T-helper 2 cell (primary cell): ENCODE data around the gene GRXCR1.

ENCODE experiments used
- DNase-seq, 5 experiments: peaks; one replicate each; pipeline versions ENCODE4 v3.0.0 to v3.0.0-alpha.2; 2012 to 2022
- total RNA-seq, 2 donors: gene quantifications; one replicate each; lab custom pipeline; 2026; lab: John Stamatoyannopoulos, UW

The GRXCR1 gene
- 0 reads per million in 2 donors for total RNA-seq

DNA sequence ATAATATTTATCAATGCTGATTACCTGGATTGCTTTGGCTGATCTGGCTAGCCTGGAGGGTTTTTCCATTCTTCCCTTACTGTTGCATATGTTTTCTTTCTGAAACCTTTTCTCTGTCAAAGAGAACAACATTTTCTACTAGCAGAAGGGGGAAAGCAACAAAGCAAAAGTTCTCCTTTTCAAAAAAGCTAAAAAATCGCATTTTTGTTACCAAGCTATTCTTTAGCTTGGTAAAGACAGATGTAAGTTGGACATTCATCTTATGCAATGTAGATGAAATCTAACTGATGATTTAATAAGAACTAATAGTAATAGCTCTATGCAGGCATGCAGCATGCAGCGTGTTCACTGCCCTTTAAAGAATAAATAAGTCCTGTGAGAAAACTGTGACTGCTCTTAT is at the start of gene GRXCR1:
Gene GRXCR1, plus strand, starts transcription at position 301 of the 400 bp plus-strand sequence. CDS start 554 bp downstream, outside the sequence.
- DNase-seq: no peak

DNA sequence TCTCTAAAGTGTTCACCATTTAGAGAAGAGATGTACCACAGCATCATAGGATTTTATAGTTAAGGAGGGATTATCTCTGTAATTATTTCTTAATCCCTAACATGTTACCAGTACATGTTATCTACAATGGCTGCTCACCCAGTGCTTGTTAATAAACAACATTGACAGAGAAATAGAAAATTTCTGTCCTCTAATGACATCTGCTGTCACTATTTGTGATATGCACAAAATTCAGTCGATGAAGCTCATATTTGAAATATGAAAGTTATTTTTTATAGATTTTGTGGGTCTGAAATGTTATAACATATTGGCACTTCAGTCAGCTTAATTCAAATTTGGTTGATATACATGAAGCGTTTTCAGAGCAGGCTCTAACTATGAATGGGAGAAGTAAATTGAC is 48.8 kb upstream of the GRXCR1 start:
- DNase-seq: no peak

- no peak for DNase-seq
Measured at GRCh38 chr4:42844422-42845070, 48.0 kb upstream of the GRXCR1 start.

DNA sequence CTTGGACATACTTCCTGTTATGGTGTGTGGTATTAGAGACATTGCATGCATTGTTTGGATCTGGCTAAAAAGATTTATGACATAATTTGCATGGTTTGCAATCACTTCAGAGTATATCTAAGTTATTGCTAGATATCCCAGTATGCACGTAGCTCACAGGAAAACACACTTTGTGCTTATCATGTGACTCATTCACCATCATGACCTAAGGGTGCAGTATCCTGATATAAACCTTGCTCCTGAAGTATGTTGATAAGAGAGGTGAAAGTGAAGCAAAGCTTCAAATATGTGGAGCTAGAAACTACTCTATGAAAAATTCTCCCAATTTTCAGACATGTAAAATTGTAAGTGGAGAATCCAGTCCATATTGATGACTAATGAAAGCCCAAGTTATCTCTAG is 46.9 kb upstream of the GRXCR1 start:
- no peak for DNase-seq

DNA sequence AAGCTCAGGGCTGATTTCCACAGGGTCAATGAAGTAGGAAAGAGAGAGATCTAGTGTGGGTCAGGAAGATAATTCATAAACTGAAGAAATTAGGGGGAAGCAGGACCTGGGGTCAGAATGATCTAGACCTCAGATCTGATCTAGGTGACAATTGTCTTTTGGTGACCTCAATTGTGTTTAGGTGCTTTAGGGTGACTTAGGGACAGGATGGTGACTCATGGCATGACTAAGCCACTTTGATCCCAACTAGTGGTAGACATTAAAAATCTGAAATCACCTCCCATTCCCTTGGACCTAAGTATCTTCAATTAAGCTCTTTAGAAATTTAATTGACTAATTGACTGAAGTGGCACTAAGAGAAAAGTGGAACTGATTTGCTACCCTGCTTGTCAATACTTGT is 36.7 kb upstream of the GRXCR1 start:
- no peak for DNase-seq

- DNase-seq: peak in 4 of 5 experiments; percentile 3 to 49 (median 10)
Measured at GRCh38 chr4:42865572-42866189, 26.8 kb upstream of the GRXCR1 start.

DNA sequence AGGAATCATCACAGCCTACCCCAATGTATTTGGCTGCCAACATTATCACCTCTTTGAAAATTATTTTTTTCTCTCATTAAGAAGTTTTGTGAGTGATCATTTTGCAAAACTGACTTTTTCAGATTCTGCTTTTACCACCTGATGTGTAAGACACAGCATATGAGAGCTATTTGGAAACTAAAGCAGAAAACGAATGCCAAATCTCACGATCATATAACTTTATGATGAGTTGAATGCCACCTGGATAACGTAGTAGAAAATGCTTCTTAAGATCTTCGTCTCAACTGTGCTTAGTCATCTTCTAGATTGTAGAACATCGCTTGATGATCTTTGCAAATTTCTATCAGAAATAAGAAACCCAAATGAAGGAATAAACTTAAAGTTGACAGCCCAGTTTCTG is 21.3 kb upstream of the GRXCR1 start:
- DNase-seq: no peak

- DNase-seq: no peak
Measured at GRCh38 chr4:42871671-42872290, 20.7 kb upstream of the GRXCR1 start.

DNA sequence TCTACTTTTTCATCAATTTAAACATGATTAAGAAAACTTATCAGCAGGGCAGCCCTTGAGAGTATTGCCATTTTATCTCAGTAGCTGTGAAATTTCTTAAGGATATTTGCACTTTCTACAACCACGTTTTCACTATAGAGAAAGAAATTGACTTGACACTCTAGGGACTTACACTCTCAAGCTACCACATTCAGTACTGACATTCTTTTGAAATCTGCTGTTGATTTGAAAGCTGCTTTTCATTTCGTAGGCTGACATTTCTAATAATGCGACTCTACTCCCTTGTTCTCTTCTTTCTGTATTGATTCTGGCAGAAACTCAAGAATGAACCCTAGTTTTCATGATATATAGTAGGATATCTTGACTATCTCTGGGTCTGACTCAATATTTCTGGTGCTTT is 13.7 kb upstream of the GRXCR1 start:
- DNase-seq: no peak

DNA sequence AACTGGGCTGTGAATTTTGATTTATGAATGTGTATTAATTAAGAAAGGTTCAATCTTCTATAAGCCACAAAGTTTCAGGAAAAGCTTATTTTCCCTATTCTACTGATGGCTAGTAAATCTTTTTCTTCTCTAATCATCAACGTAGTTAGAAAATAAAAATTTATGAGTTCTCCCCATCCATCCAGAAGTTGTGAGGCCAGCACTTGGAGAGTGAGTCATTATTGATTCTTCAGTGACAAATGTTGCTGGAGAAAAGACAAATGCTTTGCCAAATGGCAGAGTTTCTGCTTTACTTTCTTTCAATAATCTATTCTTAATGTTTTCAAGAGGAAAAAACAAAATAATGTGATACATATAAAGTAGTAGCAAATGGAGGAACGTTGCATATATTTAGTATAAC is 11.3 kb upstream of the GRXCR1 start:
- no peak for DNase-seq

DNA sequence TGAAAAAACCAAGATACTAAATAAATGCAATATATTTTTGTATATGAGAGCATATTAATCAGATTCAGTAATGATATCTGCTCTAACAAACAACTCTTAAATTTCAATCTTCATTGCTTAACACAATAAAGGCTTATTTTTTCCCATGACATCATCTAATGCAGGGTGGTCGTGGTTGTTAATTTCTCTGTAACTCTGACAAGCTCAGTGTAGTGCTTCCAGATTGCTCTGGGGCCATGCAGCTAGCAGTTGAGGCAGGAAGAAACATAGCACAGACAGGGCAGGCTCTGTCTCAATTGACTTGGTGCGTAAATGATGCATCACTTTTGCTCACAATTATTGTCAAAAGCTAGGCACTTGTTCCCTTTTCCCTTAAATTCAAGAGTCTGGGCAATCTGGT is 869 bp upstream of the GRXCR1 start:
- no peak for DNase-seq

GRCh38 chr4:42895452-42895851 is 2.9 kb downstream of the GRXCR1 start:
- no peak for DNase-seq

- DNase-seq: no peak
Measured at GRCh38 chr4:42904986-42905385, 12.5 kb downstream of the GRXCR1 start.

DNA sequence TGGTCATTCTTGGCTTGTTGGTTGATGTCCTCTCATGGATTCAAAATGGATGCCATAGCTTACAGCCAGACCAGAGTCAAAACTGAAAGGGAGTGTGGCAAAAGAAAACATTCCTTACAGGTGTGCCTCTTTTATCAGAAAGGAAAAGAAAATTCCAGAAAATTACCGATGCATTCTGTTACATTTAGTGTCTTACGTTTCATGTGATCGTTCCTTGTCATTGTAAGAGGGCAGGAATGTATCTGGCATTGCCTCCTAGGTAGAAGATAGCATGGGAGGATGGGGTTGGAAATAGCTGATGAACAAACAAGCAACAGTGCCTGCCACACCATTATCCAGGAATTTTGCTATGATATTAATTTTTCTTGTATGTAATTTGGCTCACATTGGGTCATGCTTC is 13.1 kb downstream of the GRXCR1 start:
- no peak for DNase-seq

DNA sequence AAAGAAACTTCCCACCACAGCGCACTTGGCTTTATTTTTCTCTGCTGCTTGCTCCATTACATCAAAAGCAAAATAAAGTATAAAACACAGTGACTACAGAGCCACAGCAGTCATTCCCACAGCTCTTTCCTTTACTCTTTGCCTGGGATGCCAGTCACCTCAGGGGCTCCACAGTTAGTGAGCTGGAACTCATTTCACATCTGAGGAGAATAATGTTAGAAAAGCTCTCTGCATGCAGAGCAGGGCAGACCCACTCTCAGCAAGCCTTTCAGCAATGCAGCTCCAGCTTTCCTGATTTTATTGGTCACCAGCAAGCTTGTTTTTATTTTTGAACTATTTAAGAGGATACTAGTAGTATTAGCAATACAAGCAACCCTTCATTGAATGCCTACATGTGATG is 13.8 kb downstream of the GRXCR1 start:
- no peak for DNase-seq

DNA sequence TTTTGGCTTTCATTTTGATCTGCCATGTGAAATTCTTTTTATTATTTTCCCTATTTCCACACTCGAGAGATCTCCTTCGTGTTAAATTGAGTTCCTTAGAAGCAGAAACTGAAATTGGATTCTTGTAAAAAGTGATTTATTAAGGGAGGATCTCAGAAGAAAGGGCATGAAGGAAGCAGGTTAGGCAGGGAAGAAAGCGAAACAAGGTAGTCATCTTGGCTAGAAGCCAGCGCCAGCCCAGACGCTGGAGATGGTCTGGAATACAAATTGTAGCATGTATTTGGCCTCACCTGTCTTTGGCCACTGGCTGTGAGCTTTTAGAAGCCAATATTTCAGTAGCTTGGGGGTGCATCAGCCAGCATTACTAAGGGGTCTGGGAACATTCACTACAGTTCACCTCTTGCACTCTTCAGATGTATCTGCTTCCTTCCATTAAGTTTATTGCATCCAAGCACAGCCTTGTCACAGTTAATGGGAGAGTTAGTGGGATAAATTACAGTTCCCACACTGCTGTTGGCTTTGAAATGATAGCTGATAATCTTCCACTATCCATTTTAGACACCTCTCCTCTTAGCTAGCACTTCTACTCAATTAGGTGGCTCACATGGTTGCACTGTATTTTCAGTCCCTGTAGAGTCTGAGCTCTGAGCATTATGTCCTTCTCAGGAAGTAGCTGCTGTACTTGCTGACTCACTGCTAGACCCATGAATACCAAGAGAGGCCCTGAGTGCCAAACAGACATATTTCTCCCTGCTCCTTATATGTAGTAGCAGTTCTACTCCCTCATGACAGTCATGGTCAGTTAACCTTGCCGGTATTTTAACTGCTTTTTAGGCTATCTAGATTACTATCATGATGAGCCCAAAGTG is 14.6 kb downstream of the GRXCR1 start:
- DNase-seq: peak in 1 of 5 experiments; percentile 2

GRCh38 chr4:42910459-42910858 is 17.9 kb downstream of the GRXCR1 start:
- no peak for DNase-seq

- no peak for DNase-seq
Measured at GRCh38 chr4:42914937-42915336, 22.4 kb downstream of the GRXCR1 start.

- DNase-seq: no peak
Measured at GRCh38 chr4:42915484-42915883, 23.0 kb downstream of the GRXCR1 start.

DNA sequence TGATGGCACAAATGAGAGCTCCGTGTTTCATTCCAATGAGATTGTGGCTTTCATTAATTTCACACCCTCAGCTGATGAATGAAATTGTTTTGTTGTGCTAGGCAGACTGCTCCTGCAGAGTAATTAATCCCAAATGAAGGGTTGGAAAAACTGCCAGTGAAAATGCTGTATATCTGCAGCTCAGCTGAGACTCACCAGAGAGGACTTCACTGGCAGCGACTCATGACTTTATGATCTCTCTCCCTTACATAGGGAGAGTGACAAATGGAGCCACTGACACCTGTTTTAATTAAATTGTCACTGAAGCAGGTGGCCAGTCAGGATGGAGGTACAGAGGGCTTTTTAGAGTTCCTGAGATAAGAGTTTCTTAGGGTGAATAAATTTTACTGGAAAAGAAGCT is 24.8 kb downstream of the GRXCR1 start:
- DNase-seq: no peak

GRCh38 chr4:42923431-42923830 is 30.9 kb downstream of the GRXCR1 start:
- no peak for DNase-seq

- DNase-seq: no peak
Measured at GRCh38 chr4:42925921-42926320, 33.4 kb downstream of the GRXCR1 start.

DNA sequence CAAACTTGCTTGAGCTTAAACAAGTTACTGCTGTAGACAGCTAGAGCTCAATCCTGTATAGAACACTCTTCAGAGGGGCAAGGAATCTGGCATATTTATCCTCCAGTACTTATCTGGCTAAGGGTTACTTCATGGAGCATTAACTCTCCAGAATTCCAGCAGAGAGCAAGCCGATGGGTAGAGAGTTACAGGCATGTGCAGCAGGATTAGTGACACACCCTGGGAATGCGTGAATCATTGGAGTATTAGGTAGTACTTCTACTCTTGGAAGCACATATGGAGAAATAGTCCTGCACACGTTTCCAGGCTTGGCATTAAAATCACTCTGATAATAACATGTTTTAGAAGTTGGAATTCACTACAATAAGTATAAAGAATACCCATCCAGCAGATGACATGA is 35.4 kb downstream of the GRXCR1 start:
- no peak for DNase-seq
